Hepatocyte (in vitro differentiated cells): ENCODE measurements around the gene ST3GAL4.

Experiments
- CTCF ChIP-seq: fragments of 200-600 bp; sonication (generic); IDR thresholded peaks from 2 replicates; pipeline ENCODE4 v1.5.1; 2016; ENCODE audit warnings: antibody characterized with exemption, mild to moderate bottlenecking; ENCODE audit not compliant: poor library complexity
- EZH2 ChIP-seq: fragments of 200-600 bp; sonication (generic); IDR thresholded peaks from 2 replicates; pipeline ENCODE4 v1.6.1; 2016; ENCODE audit warnings: antibody characterized with exemption, mild to moderate bottlenecking, borderline replicate concordance
- EZH2phosphoT487 ChIP-seq: fragments of 200-600 bp; sonication (generic); IDR thresholded peaks from one replicate; pipeline ENCODE4 v1.6.1; 2018; ENCODE audit warnings: antibody characterized with exemption, mild to moderate bottlenecking, low read depth, moderate library complexity; ENCODE audit not compliant: unreplicated experiment, severe bottlenecking

- TF ChIP-seq CTCF (no peak), EZH2 (no peak), EZH2phosphoT487 (no peak)
Observed at GRCh38 chr11:126432525-126432924, 77.0 kb downstream of the ST3GAL4 start.
